ENCODE measurements around the gene ZMYND11. TPM values are rescaled to one million over a fixed set of nuclear protein-coding genes. Genes with fewer than 3 reads are reported as not detected.

The ZMYND11 gene
- polyA plus RNA-seq, 3 donors: 105 to 110 (median 106) TPM

Other genes with a start within 250 kb of the ZMYND11 start
- gene TUBB8, start 86.2 kb upstream of the ZMYND11 start, polyA plus RNA-seq (ENCODE audit: insufficient read length in 3 of 3): under 1 TPM; 0.43 to 0.69 (median 0.50) TPM

Measured in right renal cortex interstitium (tissue), 3 donors.